HepG2 (cell line): ENCODE measurements around the gene KLC4. TPM values are rescaled to one million over a fixed set of nuclear protein-coding genes. Genes with fewer than 3 reads are reported as not detected.

Experiments
- ARID2 ChIP-seq: sonication (generic); formaldehyde crosslinking; IDR thresholded peaks from 2 replicates; pipeline ENCODE4 v1.8.1; 2022; ENCODE audit warnings: mild to moderate bottlenecking, missing genetic modification reagents, borderline replicate concordance
- ATF7 ChIP-seq, 2 experiments: fragments of 450-650 bp in 1 of 2; sonication (generic) in 1 of 2; formaldehyde crosslinking in 1 of 2; IDR thresholded peaks; 2 replicates each; pipeline versions ENCODE4 v1.4.0 to v1.6.1; 2016 to 2020; ENCODE audit warnings: antibody characterized with exemption in 1 of 2, mild to moderate bottlenecking in 1 of 2, missing genetic modification reagents in 1 of 2
- CAMTA2 ChIP-seq: sonication (generic); formaldehyde crosslinking; IDR thresholded peaks from 2 replicates; pipeline ENCODE4 v1.4.0; 2020; ENCODE audit warnings: mild to moderate bottlenecking, missing genetic modification reagents, borderline replicate concordance
- DNMT3B ChIP-seq: conservative IDR thresholded peaks from 2 replicates; pipeline ENCODE4 v1.6.1; 2016; ENCODE audit warnings: missing biosample characterization, control low read depth
- MXD4 ChIP-seq: IDR thresholded peaks from 2 replicates; pipeline ENCODE4 v1.6.1; 2016; ENCODE audit warnings: mild to moderate bottlenecking, missing biosample characterization, missing genetic modification reagents
- RCOR2 ChIP-seq: IDR thresholded peaks from 2 replicates; pipeline ENCODE4 v1.6.1; 2016; ENCODE audit warnings: missing biosample characterization, missing genetic modification reagents
- RELA ChIP-seq: sonication (generic); formaldehyde crosslinking; IDR thresholded peaks from 2 replicates; pipeline ENCODE4 v1.4.0; 2020; ENCODE audit warnings: missing genetic modification reagents
- SIX4 ChIP-seq: sonication (generic); formaldehyde crosslinking; IDR thresholded peaks from 2 replicates; pipeline ENCODE4 v1.4.0; 2020; ENCODE audit warnings: missing genetic modification reagents
- SP2 ChIP-seq: sonication (generic); formaldehyde crosslinking; IDR thresholded peaks from 2 replicates; pipeline ENCODE4 v1.5.1; 2020; ENCODE audit warnings: mild to moderate bottlenecking, missing genetic modification reagents
- TEAD3 ChIP-seq: optimal IDR thresholded peaks from 2 replicates; pipeline ENCODE3; 2016; ENCODE audit warnings: borderline replicate concordance
- WIZ ChIP-seq: sonication (generic); formaldehyde crosslinking; IDR thresholded peaks from 2 replicates; pipeline ENCODE4 v1.5.1; 2020; ENCODE audit warnings: mild to moderate bottlenecking, missing genetic modification reagents
- ZFX ChIP-seq: sonication (generic); formaldehyde crosslinking; IDR thresholded peaks from 2 replicates; pipeline ENCODE4 v1.4.0; 2020; ENCODE audit warnings: mild to moderate bottlenecking, low read depth, missing genetic modification reagents, moderate library complexity
- ZNF296 ChIP-seq: sonication (generic); formaldehyde crosslinking; conservative IDR thresholded peaks from 2 replicates; pipeline ENCODE4 v1.5.0; 2020; ENCODE audit warnings: mild to moderate bottlenecking, missing genetic modification reagents
- ZNF781 ChIP-seq: sonication (generic); formaldehyde crosslinking; IDR thresholded peaks from 2 replicates; pipeline ENCODE4 v1.5.1; 2020; ENCODE audit warnings: borderline replicate concordance, mild to moderate bottlenecking, missing genetic modification reagents; ENCODE audit errors: not compliant biosample characterization
- ZSCAN29 ChIP-seq: sonication (generic); formaldehyde crosslinking; conservative IDR thresholded peaks from 2 replicates; pipeline ENCODE4 v1.4.0; 2020; ENCODE audit warnings: mild to moderate bottlenecking, missing genetic modification reagents
- polyA plus RNA-seq, 8 experiments: library from polyadenylated mRNA; depleted of rRNA in 3 of 8; stranded (reverse) in 7 of 8; unstranded in 1 of 8; fragments of >200 nt; fragmentation: Illumina TruSeq in 4 of 8; extraction: Trizol in 4 of 8; gene quantifications; 2 replicates each; pipeline versions ENCODE4 v1.2.1 to v1.2.3, GENCODE V29; 2011 to 2016; ENCODE audit warnings: low read depth in 4 of 8, missing spikeins in 1 of 8, mixed read lengths in 1 of 8; ENCODE audit not compliant: insufficient read depth in 1 of 8
- total RNA-seq, 5 experiments: library from RNA; depleted of rRNA; stranded (reverse); fragments of >200 nt; fragmentation: Illumina TruSeq; extraction: Trizol; gene quantifications; 2 replicates each; pipeline ENCODE4 v1.2.3, GENCODE V29; 2016; ENCODE audit warnings: low read depth in 1 of 5
- TF ChIP-seq, protein P1 (sequence below): sonication (generic); formaldehyde crosslinking; IDR thresholded peaks from 2 replicates; pipeline ENCODE4 v1.5.1; 2020; ENCODE audit warnings: mild to moderate bottlenecking, missing genetic modification reagents
- TF ChIP-seq, protein P2 (sequence below): conservative IDR thresholded peaks from 2 replicates; pipeline ENCODE4 v1.6.1; 2018; ENCODE audit warnings: missing genetic modification reagents
- TF ChIP-seq, protein P3 (sequence below): sonication (generic); formaldehyde crosslinking; IDR thresholded peaks from 2 replicates; pipeline ENCODE4 v1.4.0; 2020; ENCODE audit warnings: missing genetic modification reagents, borderline replicate concordance
- TF ChIP-seq, protein P4 (sequence below): sonication (generic); formaldehyde crosslinking; IDR thresholded peaks from 2 replicates; pipeline ENCODE4; 2020; ENCODE audit warnings: missing genetic modification reagents, mild to moderate bottlenecking, borderline replicate concordance

The KLC4 gene
- total and polyA plus RNA-seq, 2 of the 13 experiments (the other 11 are each of a cell fraction or from before 2014, with no cell fraction given): 45.4 to 70.4 TPM

DNA sequence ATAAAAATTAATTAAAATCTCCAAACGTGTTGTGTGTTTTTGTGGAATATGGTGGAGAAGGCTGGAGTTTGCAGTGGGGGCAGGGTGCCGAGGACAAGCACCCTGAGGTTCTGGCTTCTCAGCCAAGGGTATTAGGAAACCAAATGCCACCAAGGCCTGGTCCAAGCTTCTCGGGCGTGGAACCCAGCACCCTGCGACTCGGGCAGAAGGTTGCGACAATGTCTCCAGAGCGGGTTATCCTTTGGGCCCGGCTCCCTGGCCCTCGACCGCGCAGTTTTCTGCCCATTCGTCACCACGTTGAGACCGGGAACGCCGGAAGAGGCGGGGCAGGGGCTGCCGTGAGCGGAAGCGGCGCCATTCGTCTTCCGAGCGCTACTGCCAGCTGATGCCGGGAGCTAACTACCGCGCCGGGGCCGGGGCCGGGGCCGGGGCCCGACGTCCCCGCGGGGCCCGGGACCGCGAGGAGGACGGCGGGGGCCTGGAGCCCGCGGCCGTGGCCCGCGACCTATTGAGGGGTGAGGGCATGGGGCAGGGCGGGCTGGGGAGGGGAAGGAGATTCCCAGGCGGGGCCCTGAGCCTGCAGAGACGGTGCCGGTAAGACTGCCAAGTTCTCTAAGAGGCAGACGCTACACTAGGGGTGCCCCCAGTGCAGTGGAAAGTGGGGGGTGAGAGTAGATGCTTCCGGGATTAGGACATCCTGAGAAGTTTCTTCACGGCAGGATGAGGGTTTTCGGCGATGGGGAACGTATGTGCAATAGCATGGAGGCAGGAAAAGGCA lies 38.0 kb upstream of the KLC4 start, which contains the start of gene RRP36 (continued):
- TF ChIP-seq, protein P1, sequence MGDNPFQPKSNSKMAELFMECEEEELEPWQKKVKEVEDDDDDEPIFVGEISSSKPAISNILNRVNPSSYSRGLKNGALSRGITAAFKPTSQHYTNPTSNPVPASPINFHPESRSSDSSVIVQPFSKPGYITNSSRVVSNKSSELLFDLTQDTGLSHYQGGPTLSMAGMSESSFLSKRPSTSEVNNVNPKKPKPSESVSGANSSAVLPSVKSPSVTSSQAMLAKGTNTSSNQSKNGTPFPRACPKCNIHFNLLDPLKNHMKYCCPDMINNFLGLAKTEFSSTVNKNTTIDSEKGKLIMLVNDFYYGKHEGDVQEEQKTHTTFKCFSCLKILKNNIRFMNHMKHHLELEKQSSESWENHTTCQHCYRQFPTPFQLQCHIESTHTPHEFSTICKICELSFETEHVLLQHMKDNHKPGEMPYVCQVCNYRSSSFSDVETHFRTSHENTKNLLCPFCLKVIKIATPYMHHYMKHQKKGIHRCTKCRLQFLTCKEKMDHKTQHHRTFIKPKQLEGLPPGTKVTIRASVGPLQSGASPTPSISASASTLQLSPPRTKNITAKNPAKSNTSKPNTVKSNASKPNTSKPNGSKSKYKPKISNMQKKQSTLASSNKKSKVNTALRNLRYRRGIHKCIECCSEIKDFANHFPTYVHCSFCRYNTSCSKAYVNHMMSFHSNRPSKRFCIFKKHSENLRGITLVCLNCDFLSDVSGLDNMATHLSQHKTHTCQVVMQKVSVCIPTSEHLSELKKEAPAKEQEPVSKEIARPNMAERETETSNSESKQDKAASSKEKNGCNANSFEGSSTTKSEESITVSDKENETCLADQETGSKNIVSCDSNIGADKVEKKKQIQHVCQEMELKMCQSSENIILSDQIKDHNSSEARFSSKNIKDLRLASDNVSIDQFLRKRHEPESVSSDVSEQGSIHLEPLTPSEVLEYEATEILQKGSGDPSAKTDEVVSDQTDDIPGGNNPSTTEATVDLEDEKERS (CRISPR knock-in tag): no peak
- no peak for TF ChIP-seq ZSCAN29 (CRISPR knock-in tag)
- peak; percentile 90 for TF ChIP-seq CAMTA2 (CRISPR knock-in tag)
- no peak for TF ChIP-seq RELA (CRISPR knock-in tag)
- TF ChIP-seq ZNF296 (CRISPR knock-in tag): no peak
- TF ChIP-seq SP2 (CRISPR knock-in tag): peak; percentile 78
- TF ChIP-seq TEAD3: peak; percentile 62
- TF ChIP-seq, protein P2, sequence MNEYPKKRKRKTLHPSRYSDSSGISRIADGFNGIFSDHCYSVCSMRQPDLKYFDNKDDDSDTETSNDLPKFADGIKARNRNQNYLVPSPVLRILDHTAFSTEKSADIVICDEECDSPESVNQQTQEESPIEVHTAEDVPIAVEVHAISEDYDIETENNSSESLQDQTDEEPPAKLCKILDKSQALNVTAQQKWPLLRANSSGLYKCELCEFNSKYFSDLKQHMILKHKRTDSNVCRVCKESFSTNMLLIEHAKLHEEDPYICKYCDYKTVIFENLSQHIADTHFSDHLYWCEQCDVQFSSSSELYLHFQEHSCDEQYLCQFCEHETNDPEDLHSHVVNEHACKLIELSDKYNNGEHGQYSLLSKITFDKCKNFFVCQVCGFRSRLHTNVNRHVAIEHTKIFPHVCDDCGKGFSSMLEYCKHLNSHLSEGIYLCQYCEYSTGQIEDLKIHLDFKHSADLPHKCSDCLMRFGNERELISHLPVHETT (CRISPR knock-in tag): 0 out of 2 replicates have a peak, but pooled peaks have one; percentile 42
- no peak for TF ChIP-seq ZNF781 (CRISPR knock-in tag)
- no peak for TF ChIP-seq RCOR2 (CRISPR knock-in tag)
- TF ChIP-seq ARID2 (CRISPR knock-in tag): peak; percentile 61; the same call in 1 of the 2 replicates
- TF ChIP-seq DNMT3B (CRISPR knock-in tag): no peak
- peak; percentile 89 for TF ChIP-seq ZFX
- TF ChIP-seq WIZ (CRISPR knock-in tag): no peak
- TF ChIP-seq, protein P3, sequence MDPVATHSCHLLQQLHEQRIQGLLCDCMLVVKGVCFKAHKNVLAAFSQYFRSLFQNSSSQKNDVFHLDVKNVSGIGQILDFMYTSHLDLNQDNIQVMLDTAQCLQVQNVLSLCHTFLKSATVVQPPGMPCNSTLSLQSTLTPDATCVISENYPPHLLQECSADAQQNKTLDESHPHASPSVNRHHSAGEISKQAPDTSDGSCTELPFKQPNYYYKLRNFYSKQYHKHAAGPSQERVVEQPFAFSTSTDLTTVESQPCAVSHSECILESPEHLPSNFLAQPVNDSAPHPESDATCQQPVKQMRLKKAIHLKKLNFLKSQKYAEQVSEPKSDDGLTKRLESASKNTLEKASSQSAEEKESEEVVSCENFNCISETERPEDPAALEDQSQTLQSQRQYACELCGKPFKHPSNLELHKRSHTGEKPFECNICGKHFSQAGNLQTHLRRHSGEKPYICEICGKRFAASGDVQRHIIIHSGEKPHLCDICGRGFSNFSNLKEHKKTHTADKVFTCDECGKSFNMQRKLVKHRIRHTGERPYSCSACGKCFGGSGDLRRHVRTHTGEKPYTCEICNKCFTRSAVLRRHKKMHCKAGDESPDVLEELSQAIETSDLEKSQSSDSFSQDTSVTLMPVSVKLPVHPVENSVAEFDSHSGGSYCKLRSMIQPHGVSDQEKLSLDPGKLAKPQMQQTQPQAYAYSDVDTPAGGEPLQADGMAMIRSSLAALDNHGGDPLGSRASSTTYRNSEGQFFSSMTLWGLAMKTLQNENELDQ (CRISPR knock-in tag): 0 out of 2 replicates have a peak, but pooled peaks have one; percentile 35
- peak; percentile 62; the same call in 1 of the 2 replicates for TF ChIP-seq MXD4 (CRISPR knock-in tag)
- TF ChIP-seq, protein P4, sequence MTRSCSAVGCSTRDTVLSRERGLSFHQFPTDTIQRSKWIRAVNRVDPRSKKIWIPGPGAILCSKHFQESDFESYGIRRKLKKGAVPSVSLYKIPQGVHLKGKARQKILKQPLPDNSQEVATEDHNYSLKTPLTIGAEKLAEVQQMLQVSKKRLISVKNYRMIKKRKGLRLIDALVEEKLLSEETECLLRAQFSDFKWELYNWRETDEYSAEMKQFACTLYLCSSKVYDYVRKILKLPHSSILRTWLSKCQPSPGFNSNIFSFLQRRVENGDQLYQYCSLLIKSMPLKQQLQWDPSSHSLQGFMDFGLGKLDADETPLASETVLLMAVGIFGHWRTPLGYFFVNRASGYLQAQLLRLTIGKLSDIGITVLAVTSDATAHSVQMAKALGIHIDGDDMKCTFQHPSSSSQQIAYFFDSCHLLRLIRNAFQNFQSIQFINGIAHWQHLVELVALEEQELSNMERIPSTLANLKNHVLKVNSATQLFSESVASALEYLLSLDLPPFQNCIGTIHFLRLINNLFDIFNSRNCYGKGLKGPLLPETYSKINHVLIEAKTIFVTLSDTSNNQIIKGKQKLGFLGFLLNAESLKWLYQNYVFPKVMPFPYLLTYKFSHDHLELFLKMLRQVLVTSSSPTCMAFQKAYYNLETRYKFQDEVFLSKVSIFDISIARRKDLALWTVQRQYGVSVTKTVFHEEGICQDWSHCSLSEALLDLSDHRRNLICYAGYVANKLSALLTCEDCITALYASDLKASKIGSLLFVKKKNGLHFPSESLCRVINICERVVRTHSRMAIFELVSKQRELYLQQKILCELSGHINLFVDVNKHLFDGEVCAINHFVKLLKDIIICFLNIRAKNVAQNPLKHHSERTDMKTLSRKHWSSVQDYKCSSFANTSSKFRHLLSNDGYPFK (CRISPR knock-in tag): no peak; the same call in 1 of the 2 replicates
- no peak for TF ChIP-seq SIX4 (CRISPR knock-in tag)
- no peak for TF ChIP-seq ATF7 (IDR thresholded peaks at IDR 0.05)
- TF ChIP-seq ATF7 (CRISPR knock-in tag; IDR thresholded peaks at IDR 0.05): no peak
